IPS-NIHi11 (cell line): ENCODE results near the gene COQ4.
"Not testable (repeated sequence)": the region's sequence is repeated elsewhere in the genome, so short reads cannot be mapped to it uniquely, and the experiment has no call there.

Source experiments
- DNase-seq: peaks from one replicate; pipeline ENCODE4 v3.0.0; 2012; ENCODE audit warnings: mixed read lengths, low spot score

Gene COQ4

GRCh38 chr9:128298535-128299482 lies 23.8 kb upstream of the COQ4 start:
- no peak for DNase-seq

- no peak for DNase-seq
These were observed 18.3 kb upstream of the COQ4 start for GRCh38 chr9:128304136-128304970.

GRCh38 chr9:128304971-128305288 lies 17.7 kb upstream of the COQ4 start:
- no peak for DNase-seq

GRCh38 chr9:128309551-128309950 lies 13.1 kb upstream of the COQ4 start:
- no peak for DNase-seq

- DNase-seq = no peak
These were observed 12.2 kb upstream of the COQ4 start for GRCh38 chr9:128310461-128310860.

- no peak for DNase-seq
These were observed 7.9 kb upstream of the COQ4 start for GRCh38 chr9:128314697-128315096.

GRCh38 chr9:128316421-128316820 lies 6.2 kb upstream of the COQ4 start:
- DNase-seq = no peak

- DNase-seq = no peak
These were observed 5.0 kb upstream of the COQ4 start for GRCh38 chr9:128317629-128318028.

GRCh38 chr9:128321343-128321742 lies 1.3 kb upstream of the COQ4 start:
- DNase-seq = no peak

- no peak for DNase-seq
These were observed 698 bp upstream of the COQ4 start for GRCh38 chr9:128321879-128322403.

GRCh38 chr9:128323212-128323730 lies 632 bp downstream of the COQ4 start:
- DNase-seq = no peak

GRCh38 chr9:128323791-128324190 lies 1.2 kb downstream of the COQ4 start:
- DNase-seq = no peak

GRCh38 chr9:128324401-128324800 lies 1.8 kb downstream of the COQ4 start:
- no peak for DNase-seq

- DNase-seq = no peak
These were observed 3.0 kb downstream of the COQ4 start for GRCh38 chr9:128325629-128326028.

- no peak for DNase-seq
These were observed 10.8 kb downstream of the COQ4 start for GRCh38 chr9:128333451-128333869.

GRCh38 chr9:128335161-128335560 lies 12.5 kb downstream of the COQ4 start:
- no peak for DNase-seq

- no peak for DNase-seq
These were observed 13.3 kb downstream of the COQ4 start for GRCh38 chr9:128335914-128336313.

- DNase-seq = no peak
These were observed 15.3 kb downstream of the COQ4 start for GRCh38 chr9:128337936-128338335.

GRCh38 chr9:128338852-128339614 lies 16.4 kb downstream of the COQ4 start:
- DNase-seq = not testable (repeated sequence)

GRCh38 chr9:128339761-128340690 lies 17.4 kb downstream of the COQ4 start, which contains the start of gene SLC27A4:
Gene SLC27A4 (plus strand): TSS chr9:128340527. CDS start chr9:128343133, 2,606 bp downstream.
- peak; percentile 95 for DNase-seq
